GM12878 (cell line): Measurements from ENCODE around the gene PGAP6. TPM values are rescaled to one million over a fixed set of nuclear protein-coding genes. Genes with fewer than 3 reads are reported as not detected.

Experiments
- ATAC-seq: fragments of 200-7000 bp; cut with Tn5 transposase; 3 replicates; pipeline ENCODE4 v1.9.1; 2020; ENCODE audit warnings: mild to moderate bottlenecking, moderate library complexity
- BruUV-seq: library from RNA; stranded (reverse); fragments of 400-500 nt; replicated peaks from 2 replicates; lab custom pipeline; 2021; lab: Mats Ljungman, UMichigan
- CTCF ChIA-PET: fragments of 300-600 bp; sonication (Branson Sonifier 250); formaldehyde crosslinking; extraction: SDS; loops from one replicate; lab custom pipeline; 2021; ENCODE audit warnings: inconsistent platforms; lab: Yijun Ruan, JAX
- POLR2A ChIA-PET: fragments of 350-600 bp; formaldehyde crosslinking; extraction: SDS; loops from one replicate; lab custom pipeline; 2021; ENCODE audit warnings: inconsistent platforms; lab: Charles Lee
- RAD21 ChIA-PET: fragments of 300-600 bp; sonication (Branson Sonifier 250); formaldehyde crosslinking; loops from one replicate; lab custom pipeline; 2023; ENCODE audit warnings: antibody characterized with exemption; ENCODE audit not compliant: unreplicated experiment; lab: Charles Lee
- SMC1A ChIA-PET: fragments of 300-600 bp; sonication (Branson Sonifier 250); formaldehyde crosslinking; loops from one replicate; lab custom pipeline; 2023; ENCODE audit not compliant: unreplicated experiment, uncharacterized antibody; lab: Charles Lee
- DNase-seq: peaks from one replicate; pipeline ENCODE4 v3.0.0-alpha.2; 2011; ENCODE audit warnings: low read depth, low spot score
- FAIRE-seq: peaks from 3 replicates; lab custom pipeline; 2011; peaks lifted over from hg19 to GRCh38; lab: Jason Lieb, UNC
- H2AFZ ChIP-seq: 2 replicates; pipeline ENCODE4 v1.6.0; 2011; ENCODE audit warnings: low read depth, low read length, control low read depth; ENCODE audit not compliant: control insufficient read depth
- H3K27ac ChIP-seq: 2 replicates; pipeline ENCODE4 v1.5.1; 2011; ENCODE audit warnings: control low read depth; ENCODE audit not compliant: control insufficient read depth, insufficient read depth
- H3K27me3 ChIP-seq, 2 experiments: replicated peaks in 1 of 2; 2 replicates each; pipeline versions ENCODE4 v1.6.0 to v1.6.1; 2011; ENCODE audit warnings: low read length in 1 of 2; ENCODE audit not compliant: control insufficient read depth in 2 of 2, insufficient read depth in 2 of 2
- H3K36me3 ChIP-seq, 2 experiments: 2 replicates each; pipeline ENCODE4 v1.5.1; 2011; ENCODE audit warnings: low read length in 1 of 2; ENCODE audit not compliant: control insufficient read depth in 2 of 2, insufficient read depth in 2 of 2
- H3K4me1 ChIP-seq: 2 replicates; pipeline ENCODE4 v1.6.1; 2011; ENCODE audit warnings: mild to moderate bottlenecking, low read length, moderate library complexity, mixed read lengths; ENCODE audit not compliant: control insufficient read depth, insufficient read depth
- H3K4me2 ChIP-seq: 2 replicates; pipeline ENCODE4 v1.6.0; 2011; ENCODE audit warnings: control low read depth; ENCODE audit not compliant: control insufficient read depth, insufficient read depth
- H3K4me3 ChIP-seq: fragments of 200-600 bp; sonication (generic); 2 replicates; pipeline ENCODE4 v1.5.1; 2016
- H3K79me2 ChIP-seq: 2 replicates; pipeline ENCODE4 v1.6.0; 2011; ENCODE audit warnings: low read length; ENCODE audit not compliant: control insufficient read depth, insufficient read depth
- H3K9ac ChIP-seq: 2 replicates; pipeline ENCODE4 v1.8.0; 2011; ENCODE audit warnings: low read length, control low read depth, mixed read lengths; ENCODE audit not compliant: control insufficient read depth, insufficient read depth
- H3K9me3 ChIP-seq: replicated peaks from 3 replicates; pipeline ENCODE4 v1.5.1; 2011; ENCODE audit warnings: mild to moderate bottlenecking, low read length; ENCODE audit not compliant: control insufficient read depth, insufficient read depth
- H4K20me1 ChIP-seq: 2 replicates; pipeline ENCODE4 v1.6.0; 2011; ENCODE audit not compliant: control insufficient read depth, insufficient read depth
- ASH2L ChIP-seq: fragments of 300-600, 200-600 bp; sonication (generic); IDR thresholded peaks from 2 replicates; pipeline ENCODE4 v1.6.1; 2017; ENCODE audit warnings: low read depth, mild to moderate bottlenecking, borderline replicate concordance
- CBFB ChIP-seq: IDR thresholded peaks from 2 replicates; pipeline ENCODE4 v1.6.1; 2016; ENCODE audit warnings: antibody characterized with exemption, low read depth
- CBX5 ChIP-seq: sonication (generic); IDR thresholded peaks from 2 replicates; pipeline ENCODE4 v1.6.1; 2016; ENCODE audit warnings: low read depth, moderate library complexity, mild to moderate bottlenecking, inconsistent platforms
- ESRRA ChIP-seq: IDR thresholded peaks from 2 replicates; pipeline ENCODE4 v1.6.1; 2012; ENCODE audit warnings: mild to moderate bottlenecking, low read length, improper control_type of control experiment
- EZH2 ChIP-seq: IDR thresholded peaks from 2 replicates; pipeline ENCODE4 v1.6.1; 2012; ENCODE audit warnings: low read depth, mild to moderate bottlenecking, control low read depth, inconsistent platforms, low read length, borderline replicate concordance; ENCODE audit not compliant: control insufficient read depth
- GATAD2B ChIP-seq: fragments of 450-650 bp; conservative IDR thresholded peaks from 2 replicates; pipeline ENCODE4 v1.6.1; 2017; ENCODE audit warnings: low read depth, mild to moderate bottlenecking, moderate library complexity
- HCFC1 ChIP-seq: fragments of 150-350 bp; IDR thresholded peaks from 2 replicates; pipeline ENCODE4 v1.6.1; 2014; ENCODE audit warnings: low read length
- HDAC6 ChIP-seq: fragments of 200-600 bp; sonication (generic); IDR thresholded peaks from one replicate; pipeline ENCODE4 v1.8.0; 2017; ENCODE audit warnings: antibody characterized with exemption; ENCODE audit not compliant: unreplicated experiment
- MTA2 ChIP-seq: fragments of 450-650 bp; IDR thresholded peaks from 2 replicates; pipeline ENCODE4 v1.6.1; 2016; ENCODE audit warnings: low read depth, mild to moderate bottlenecking, moderate library complexity
- RAD21 ChIP-seq: IDR thresholded peaks from 2 replicates; pipeline ENCODE4 v1.6.1; 2011; ENCODE audit warnings: mild to moderate bottlenecking, low read depth, low read length, moderate library complexity; ENCODE audit not compliant: insufficient read depth
- RBBP5 ChIP-seq: fragments of 200-600 bp; sonication (generic); conservative IDR thresholded peaks from 2 replicates; pipeline ENCODE4 v1.6.1; 2016
- SMARCA5 ChIP-seq: fragments of 450-650 bp; IDR thresholded peaks from 2 replicates; pipeline ENCODE4 v1.6.1; 2017; ENCODE audit warnings: mild to moderate bottlenecking
- SP1 ChIP-seq: IDR thresholded peaks from one replicate; pipeline ENCODE4 v1.6.1; 2011; ENCODE audit warnings: low read depth, low read length
- TARDBP ChIP-seq: IDR thresholded peaks from 2 replicates; pipeline ENCODE4 v1.6.1; 2016; ENCODE audit warnings: borderline replicate concordance
- TCF7 ChIP-seq: IDR thresholded peaks from 2 replicates; pipeline ENCODE4 v1.6.1; 2014; ENCODE audit warnings: antibody characterized with exemption, borderline replicate concordance
- ZBED1 ChIP-seq: IDR thresholded peaks from 2 replicates; pipeline ENCODE4 v1.6.1; 2016; ENCODE audit warnings: borderline replicate concordance
- ZNF24 ChIP-seq: fragments of 450-650 bp; IDR thresholded peaks from 2 replicates; pipeline ENCODE4 v1.6.1; 2017; ENCODE audit warnings: antibody characterized with exemption, mild to moderate bottlenecking
- ZNF384 ChIP-seq: IDR thresholded peaks from 2 replicates; pipeline ENCODE4 v1.6.1; 2012; ENCODE audit warnings: low read depth, mild to moderate bottlenecking, low read length, improper control_type of control experiment, borderline replicate concordance
- WGBS: methylation state at CpG from one replicate; pipeline ENCODE4 v1.1.6; 2016; ENCODE audit warnings: low lambda C conversion rate; ENCODE audit not compliant: insufficient replicate concordance, insufficient coverage; ENCODE audit errors: missing lambda C conversion rate; 5-methylcytosine and 5-hydroxymethylcytosine counted together
- in situ Hi-C: fragments of 300-500 bp; cut with MboI; formaldehyde crosslinking; loops from 9 replicates; pipeline ENCODE4 v1.14.3; 2018; ENCODE audit warnings: mixed read lengths
- intact Hi-C: fragments of 100-400 bp; cut with micrococcal nuclease; formaldehyde crosslinking; loops from one replicate; pipeline ENCODE4 v1.14.2; 2022; ENCODE audit not compliant: unreplicated experiment
- polyA plus RNA-seq, 11 experiments: library from polyadenylated mRNA; depleted of rRNA in 4 of 11; unstranded in 6 of 11; stranded (reverse) in 5 of 11; fragments of >200 nt; fragmentation: Nextera tagmentation in 4 of 11; fragmentation: Illumina TruSeq in 1 of 11; extraction: Ambion mirVana in 4 of 11; extraction: Trizol in 1 of 11; gene quantifications; 1 replicate in 1 of 11; 2 replicates in 10 of 11; pipeline versions ENCODE4 v1.2.1 to v1.2.3, GENCODE V29; 2011 to 2016; ENCODE audit warnings: inconsistent platforms in 2 of 11, missing spikeins in 2 of 11, low read depth in 1 of 11
- total RNA-seq, 4 experiments: library from RNA; depleted of rRNA in 3 of 4; stranded (reverse); fragments of >200 nt in 3 of 4; fragmentation: Illumina TruSeq in 1 of 4; extraction: Trizol in 1 of 4; gene quantifications; 2 replicates each; pipeline versions ENCODE4 v1.2.1 to v1.2.3, GENCODE V29; 2013 to 2021
- TF ChIP-seq, protein P1 (sequence below): fragments of 450-650 bp; IDR thresholded peaks from 2 replicates; pipeline ENCODE4 v1.6.1; 2014; ENCODE audit warnings: mild to moderate bottlenecking
- TF ChIP-seq, protein P2 (sequence below): fragments of 150-350 bp; IDR thresholded peaks from 2 replicates; pipeline ENCODE4 v1.6.1; 2016; ENCODE audit warnings: low read depth, low read length
- TF ChIP-seq, protein P3 (sequence below): IDR thresholded peaks from 2 replicates; pipeline ENCODE4 v1.6.1; 2011; ENCODE audit warnings: borderline replicate concordance, low read depth, mild to moderate bottlenecking, moderate library complexity, low read length; ENCODE audit not compliant: insufficient read depth, poor library complexity, severe bottlenecking

The PGAP6 gene
- total and polyA plus RNA-seq, 10 of the 15 experiments (the other 5 are each of a cell fraction or from before 2014, with no cell fraction given), result 0.76 to 48.8 (median 18.4) TPM

DNA sequence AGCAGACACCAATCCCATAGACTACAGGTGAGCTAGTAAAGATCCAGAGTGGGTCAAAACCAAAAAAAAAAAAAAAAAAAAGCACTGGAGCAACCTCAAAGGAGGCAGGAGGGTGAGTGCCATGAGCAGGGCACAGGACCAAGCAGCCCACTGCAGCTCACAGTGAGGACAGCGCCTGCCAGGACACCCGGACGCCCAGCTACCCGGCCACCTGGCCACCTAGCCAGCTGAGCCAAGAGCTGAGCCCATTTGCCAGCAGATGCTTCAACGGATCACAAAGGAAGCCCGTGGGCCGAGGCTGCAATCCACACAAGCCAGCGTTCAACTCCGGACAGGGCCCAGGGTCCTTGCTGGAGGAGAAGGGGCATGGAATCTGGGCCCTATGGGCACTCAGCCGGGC lies 44.3 kb downstream of the PGAP6 start (continued):
- TF ChIP-seq, protein P1, sequence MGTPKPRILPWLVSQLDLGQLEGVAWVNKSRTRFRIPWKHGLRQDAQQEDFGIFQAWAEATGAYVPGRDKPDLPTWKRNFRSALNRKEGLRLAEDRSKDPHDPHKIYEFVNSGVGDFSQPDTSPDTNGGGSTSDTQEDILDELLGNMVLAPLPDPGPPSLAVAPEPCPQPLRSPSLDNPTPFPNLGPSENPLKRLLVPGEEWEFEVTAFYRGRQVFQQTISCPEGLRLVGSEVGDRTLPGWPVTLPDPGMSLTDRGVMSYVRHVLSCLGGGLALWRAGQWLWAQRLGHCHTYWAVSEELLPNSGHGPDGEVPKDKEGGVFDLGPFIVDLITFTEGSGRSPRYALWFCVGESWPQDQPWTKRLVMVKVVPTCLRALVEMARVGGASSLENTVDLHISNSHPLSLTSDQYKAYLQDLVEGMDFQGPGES, result no peak
- TF ChIP-seq CBFB (no peak), ESRRA (no peak), SP1 (no peak), ASH2L (no peak), ZNF384 (no peak), CBX5 (no peak), MTA2 (no peak)

DNA sequence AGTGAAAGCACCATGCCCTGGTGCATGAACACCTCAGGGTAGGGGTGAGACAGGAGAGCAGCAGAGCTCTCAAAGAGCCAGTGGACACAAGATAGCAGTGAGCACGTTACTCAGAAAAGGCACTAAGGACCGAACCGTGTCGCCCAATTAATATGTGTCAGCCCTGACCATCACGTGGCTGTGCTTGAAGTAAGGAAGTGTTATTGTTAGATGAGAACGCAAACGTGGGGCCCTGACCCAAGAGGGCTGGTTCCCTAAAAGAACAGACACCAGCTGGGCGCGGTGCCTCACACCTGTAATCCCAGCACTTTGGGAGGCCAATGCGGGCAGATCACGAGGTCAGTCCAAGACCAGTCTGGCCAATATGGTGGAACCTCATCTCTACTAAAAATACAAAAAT lies 45.5 kb downstream of the PGAP6 start:
- Histone ChIP-seq H3K36me3 (no peaks in the 10 kb centered on the region; a peak in 1 of 4 replicates), H3K4me3 (no peak overlapping the region), H3K9ac (no peak overlapping the region), H3K27me3 (no peaks in the 10 kb centered on the region), H3K4me1 (no peaks in the 10 kb centered on the region), H3K79me2 (peaks cover 30% of the 10 kb centered on the region), H2AFZ (no peak overlapping the region), H3K9me3 (no peaks in the 10 kb centered on the region), H3K27ac (no peak overlapping the region), H3K4me2 (no peak overlapping the region), H4K20me1 (no peaks in the 10 kb centered on the region)
- no peak for ATAC-seq
- BruUV-seq, result no TSS peak
- in situ Hi-C loops, result no loop called here
- no peak for DNase-seq
- 87% methylated on average over 11 of the region's 11 CpGs for WGBS
- FAIRE-seq, result no peak
- intact Hi-C loops, result no loop called here
- SMC1A ChIA-PET, result no interaction called here
- CTCF ChIA-PET, result interaction anchor here (0.9 to 1.9 kb wide), 2 partner anchors 12 to 14 kb away, joined by 3 to 7 read pairs; no protein-coding TSS in a partner anchor
- RAD21 ChIA-PET, result interaction anchor here (1.2 kb wide), 1 partner anchor 16 kb away, joined by 4 read pairs; the partner anchor contains the start of gene AXIN1
- POLR2A ChIA-PET, result interaction anchor here (0.6 to 1.3 kb wide), 4 partner anchors 9 to 1142 kb away, joined by 3 to 8 read pairs (median 4); no protein-coding TSS in a partner anchor
- no peak for TF ChIP-seq SMARCA5
- TF ChIP-seq ZBED1, result no peak
- TF ChIP-seq, protein P2, sequence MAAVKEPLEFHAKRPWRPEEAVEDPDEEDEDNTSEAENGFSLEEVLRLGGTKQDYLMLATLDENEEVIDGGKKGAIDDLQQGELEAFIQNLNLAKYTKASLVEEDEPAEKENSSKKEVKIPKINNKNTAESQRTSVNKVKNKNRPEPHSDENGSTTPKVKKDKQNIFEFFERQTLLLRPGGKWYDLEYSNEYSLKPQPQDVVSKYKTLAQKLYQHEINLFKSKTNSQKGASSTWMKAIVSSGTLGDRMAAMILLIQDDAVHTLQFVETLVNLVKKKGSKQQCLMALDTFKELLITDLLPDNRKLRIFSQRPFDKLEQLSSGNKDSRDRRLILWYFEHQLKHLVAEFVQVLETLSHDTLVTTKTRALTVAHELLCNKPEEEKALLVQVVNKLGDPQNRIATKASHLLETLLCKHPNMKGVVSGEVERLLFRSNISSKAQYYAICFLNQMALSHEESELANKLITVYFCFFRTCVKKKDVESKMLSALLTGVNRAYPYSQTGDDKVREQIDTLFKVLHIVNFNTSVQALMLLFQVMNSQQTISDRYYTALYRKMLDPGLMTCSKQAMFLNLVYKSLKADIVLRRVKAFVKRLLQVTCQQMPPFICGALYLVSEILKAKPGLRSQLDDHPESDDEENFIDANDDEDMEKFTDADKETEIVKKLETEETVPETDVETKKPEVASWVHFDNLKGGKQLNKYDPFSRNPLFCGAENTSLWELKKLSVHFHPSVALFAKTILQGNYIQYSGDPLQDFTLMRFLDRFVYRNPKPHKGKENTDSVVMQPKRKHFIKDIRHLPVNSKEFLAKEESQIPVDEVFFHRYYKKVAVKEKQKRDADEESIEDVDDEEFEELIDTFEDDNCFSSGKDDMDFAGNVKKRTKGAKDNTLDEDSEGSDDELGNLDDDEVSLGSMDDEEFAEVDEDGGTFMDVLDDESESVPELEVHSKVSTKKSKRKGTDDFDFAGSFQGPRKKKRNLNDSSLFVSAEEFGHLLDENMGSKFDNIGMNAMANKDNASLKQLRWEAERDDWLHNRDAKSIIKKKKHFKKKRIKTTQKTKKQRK, result no peak
- no peak for TF ChIP-seq RAD21
- TF ChIP-seq EZH2, result no peak
- TF ChIP-seq TCF7, result no peak
- TF ChIP-seq HCFC1, result no peak
- no peak for TF ChIP-seq RBBP5
- no peak for TF ChIP-seq TARDBP
- TF ChIP-seq HDAC6, result no peak
- TF ChIP-seq GATAD2B, result no peak
- TF ChIP-seq, protein P3, sequence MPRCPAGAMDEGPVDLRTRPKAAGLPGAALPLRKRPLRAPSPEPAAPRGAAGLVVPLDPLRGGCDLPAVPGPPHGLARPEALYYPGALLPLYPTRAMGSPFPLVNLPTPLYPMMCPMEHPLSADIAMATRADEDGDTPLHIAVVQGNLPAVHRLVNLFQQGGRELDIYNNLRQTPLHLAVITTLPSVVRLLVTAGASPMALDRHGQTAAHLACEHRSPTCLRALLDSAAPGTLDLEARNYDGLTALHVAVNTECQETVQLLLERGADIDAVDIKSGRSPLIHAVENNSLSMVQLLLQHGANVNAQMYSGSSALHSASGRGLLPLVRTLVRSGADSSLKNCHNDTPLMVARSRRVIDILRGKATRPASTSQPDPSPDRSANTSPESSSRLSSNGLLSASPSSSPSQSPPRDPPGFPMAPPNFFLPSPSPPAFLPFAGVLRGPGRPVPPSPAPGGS, result no peak
- TF ChIP-seq CBFB, result no peak
- TF ChIP-seq ZNF24, result no peak
